SK-N-SH treated with all-trans-retinoic acid at 6 μM for 48 hours (cell line): ENCODE results near the gene IRX2.

Experiments
- ATAC-seq: fragments of 200-7000 bp; cut with Tn5 transposase; 3 replicates; pipeline ENCODE4 v1.9.1; 2020; ENCODE audit warnings: mild to moderate bottlenecking, moderate library complexity
- ARNTL ChIP-seq: fragments of 450-650 bp; formaldehyde crosslinking; IDR thresholded peaks from 2 replicates; pipeline ENCODE4 v1.5.0; 2020; ENCODE audit warnings: low read depth, mild to moderate bottlenecking, moderate library complexity, borderline replicate concordance
- BACH2 ChIP-seq: fragments of 250-450 bp; sonication (Bioruptor Pico); IDR thresholded peaks from 2 replicates; pipeline ENCODE4 v1.9.0; 2021; ENCODE audit warnings: mild to moderate bottlenecking, borderline replicate concordance
- CSDC2 ChIP-seq: fragments of 250-450 bp; sonication (Bioruptor Pico); IDR thresholded peaks from 2 replicates; pipeline ENCODE4 v1.5.0; 2020; ENCODE audit warnings: mild to moderate bottlenecking, moderate library complexity
- GLIS3 ChIP-seq: fragments of 250-450 bp; sonication (Bioruptor Pico); IDR thresholded peaks from 2 replicates; pipeline ENCODE4 v1.5.0; 2020; ENCODE audit warnings: mild to moderate bottlenecking, moderate library complexity
- ISL1 ChIP-seq: fragments of 250-450 bp; sonication (Bioruptor Pico); IDR thresholded peaks from 2 replicates; pipeline ENCODE4 v2.1.2; 2022; ENCODE audit warnings: mild to moderate bottlenecking, moderate library complexity
- OSR1 ChIP-seq: fragments of 250-450 bp; sonication (Bioruptor Pico); IDR thresholded peaks from 2 replicates; pipeline ENCODE4 v1.8.0; 2022; ENCODE audit warnings: moderate library complexity, mild to moderate bottlenecking, inconsistent platforms
- PPARA ChIP-seq: fragments of 250-450 bp; sonication (Bioruptor Pico); IDR thresholded peaks from 2 replicates; pipeline ENCODE4 v1.5.0; 2020; ENCODE audit warnings: mild to moderate bottlenecking, borderline replicate concordance
- RARB ChIP-seq: fragments of 250-450 bp; sonication (Bioruptor Pico); IDR thresholded peaks from 2 replicates; pipeline ENCODE4 v1.8.0; 2021; ENCODE audit warnings: mild to moderate bottlenecking, moderate library complexity
- SNAI2 ChIP-seq: fragments of 250-450 bp; sonication (Bioruptor Pico); IDR thresholded peaks from 2 replicates; pipeline ENCODE4 v1.5.0; 2020; ENCODE audit warnings: mild to moderate bottlenecking, moderate library complexity
- TCF4 ChIP-seq: fragments of 250-450 bp; sonication (Bioruptor Pico); IDR thresholded peaks from 2 replicates; pipeline ENCODE4 v1.8.0; 2021; ENCODE audit warnings: mild to moderate bottlenecking, moderate library complexity, borderline replicate concordance
- TOX ChIP-seq: fragments of 250-450 bp; sonication (Bioruptor Pico); IDR thresholded peaks from 2 replicates; pipeline ENCODE4 v1.8.0; 2021; ENCODE audit warnings: mild to moderate bottlenecking, moderate library complexity, borderline replicate concordance
- TSHZ2 ChIP-seq: fragments of 250-450 bp; sonication (Bioruptor Pico); IDR thresholded peaks from 2 replicates; pipeline ENCODE4 v1.5.0; 2020; ENCODE audit warnings: mild to moderate bottlenecking, moderate library complexity
- ZC3H10 ChIP-seq: fragments of 250-450 bp; sonication (Bioruptor Pico); IDR thresholded peaks from 2 replicates; pipeline ENCODE4 v1.5.1; 2021; ENCODE audit warnings: mild to moderate bottlenecking, moderate library complexity
- ZFP3 ChIP-seq: fragments of 250-450 bp; sonication (Bioruptor Pico); IDR thresholded peaks from 2 replicates; pipeline ENCODE4 v1.5.0; 2020; ENCODE audit warnings: mild to moderate bottlenecking, moderate library complexity
- ZFP30 ChIP-seq: fragments of 450-650 bp; formaldehyde crosslinking; IDR thresholded peaks from 2 replicates; pipeline ENCODE4 v1.5.0; 2022; ENCODE audit warnings: mild to moderate bottlenecking, moderate library complexity
- ZNF565 ChIP-seq: fragments of 450-650 bp; formaldehyde crosslinking; conservative IDR thresholded peaks from 2 replicates; pipeline ENCODE4 v1.5.0; 2020; ENCODE audit warnings: low read depth, mild to moderate bottlenecking, moderate library complexity
- ZNF70 ChIP-seq: fragments of 450-650 bp; formaldehyde crosslinking; IDR thresholded peaks from 2 replicates; pipeline ENCODE4 v1.5.0; 2020; ENCODE audit warnings: mild to moderate bottlenecking, moderate library complexity
- ZNF8 ChIP-seq: fragments of 450-650 bp; formaldehyde crosslinking; IDR thresholded peaks from 2 replicates; pipeline ENCODE4 v1.5.0; 2020; ENCODE audit warnings: mild to moderate bottlenecking, moderate library complexity
- TF ChIP-seq, protein P1 (sequence below): fragments of 250-450 bp; sonication (Bioruptor Pico); IDR thresholded peaks from 2 replicates; pipeline ENCODE4 v1.5.1; 2020; ENCODE audit warnings: low read depth, mild to moderate bottlenecking, moderate library complexity
- TF ChIP-seq, protein P2 (sequence below): fragments of 250-450 bp; sonication (Bioruptor Pico); IDR thresholded peaks from 2 replicates; pipeline ENCODE4 v1.5.1; 2021; ENCODE audit warnings: mild to moderate bottlenecking, moderate library complexity
- TF ChIP-seq, protein P3 (sequence below): fragments of 250-450 bp; sonication (Bioruptor Pico); IDR thresholded peaks from 2 replicates; pipeline ENCODE4 v1.8.0; 2020; ENCODE audit warnings: mild to moderate bottlenecking, moderate library complexity, borderline replicate concordance

IRX2 gene

DNA sequence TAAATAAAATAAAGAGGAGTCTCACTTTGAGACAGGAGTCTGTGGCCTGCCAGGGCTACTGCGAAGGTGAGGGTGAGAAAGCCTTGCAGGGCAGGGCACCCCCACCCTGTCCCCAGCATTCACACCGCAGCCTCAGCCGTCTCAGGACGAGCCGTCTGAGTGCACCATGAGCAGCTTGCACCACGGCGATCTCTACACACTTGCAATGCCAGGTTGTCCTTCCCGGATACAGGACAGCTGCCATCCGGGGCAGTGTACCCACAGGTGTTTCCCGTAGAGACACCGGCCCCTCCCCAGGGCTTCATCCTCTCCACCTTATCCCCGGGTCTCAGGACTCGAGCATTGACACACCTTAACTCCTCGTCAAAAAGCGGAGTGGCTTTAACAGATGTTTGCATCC lies 43.3 kb downstream of the IRX2 start:
- no peak for ATAC-seq
- TF ChIP-seq, protein P1, sequence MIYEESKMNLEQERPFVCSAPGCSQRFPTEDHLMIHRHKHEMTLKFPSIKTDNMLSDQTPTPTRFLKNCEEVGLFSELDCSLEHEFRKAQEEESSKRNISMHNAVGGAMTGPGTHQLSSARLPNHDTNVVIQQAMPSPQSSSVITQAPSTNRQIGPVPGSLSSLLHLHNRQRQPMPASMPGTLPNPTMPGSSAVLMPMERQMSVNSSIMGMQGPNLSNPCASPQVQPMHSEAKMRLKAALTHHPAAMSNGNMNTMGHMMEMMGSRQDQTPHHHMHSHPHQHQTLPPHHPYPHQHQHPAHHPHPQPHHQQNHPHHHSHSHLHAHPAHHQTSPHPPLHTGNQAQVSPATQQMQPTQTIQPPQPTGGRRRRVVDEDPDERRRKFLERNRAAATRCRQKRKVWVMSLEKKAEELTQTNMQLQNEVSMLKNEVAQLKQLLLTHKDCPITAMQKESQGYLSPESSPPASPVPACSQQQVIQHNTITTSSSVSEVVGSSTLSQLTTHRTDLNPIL = no peak
- TF ChIP-seq GLIS3 = no peak
- TF ChIP-seq TSHZ2 (CRISPR knock-in tag) = no peak

DNA sequence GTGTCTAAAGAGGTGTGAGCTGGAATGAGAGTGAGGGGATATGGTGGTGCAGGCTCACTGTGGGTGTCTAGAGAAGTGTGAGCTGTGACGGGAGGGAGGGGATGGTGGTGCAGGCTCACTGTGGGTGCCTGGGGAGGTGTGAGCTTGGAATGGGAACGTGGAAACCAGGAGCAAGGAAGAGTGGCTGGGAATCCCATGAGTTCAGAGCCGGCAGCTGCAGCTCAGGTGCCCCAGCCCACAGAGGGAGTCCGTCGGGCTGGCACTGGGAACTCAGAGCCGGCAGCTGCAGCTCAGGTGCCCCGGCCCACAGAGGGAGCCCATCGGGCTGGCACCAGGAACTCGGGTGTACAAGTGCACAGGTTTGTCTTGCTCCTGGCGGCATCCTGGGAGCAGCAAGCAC lies 45.6 kb downstream of the IRX2 start:
- ATAC-seq = no peak
- no peak for TF ChIP-seq ZNF70 (CRISPR knock-in tag)
- no peak for TF ChIP-seq PPARA (CRISPR knock-in tag)
- no peak for TF ChIP-seq ZFP3 (CRISPR knock-in tag)
- TF ChIP-seq BACH2 (CRISPR knock-in tag) = no peak
- TF ChIP-seq, protein P2, sequence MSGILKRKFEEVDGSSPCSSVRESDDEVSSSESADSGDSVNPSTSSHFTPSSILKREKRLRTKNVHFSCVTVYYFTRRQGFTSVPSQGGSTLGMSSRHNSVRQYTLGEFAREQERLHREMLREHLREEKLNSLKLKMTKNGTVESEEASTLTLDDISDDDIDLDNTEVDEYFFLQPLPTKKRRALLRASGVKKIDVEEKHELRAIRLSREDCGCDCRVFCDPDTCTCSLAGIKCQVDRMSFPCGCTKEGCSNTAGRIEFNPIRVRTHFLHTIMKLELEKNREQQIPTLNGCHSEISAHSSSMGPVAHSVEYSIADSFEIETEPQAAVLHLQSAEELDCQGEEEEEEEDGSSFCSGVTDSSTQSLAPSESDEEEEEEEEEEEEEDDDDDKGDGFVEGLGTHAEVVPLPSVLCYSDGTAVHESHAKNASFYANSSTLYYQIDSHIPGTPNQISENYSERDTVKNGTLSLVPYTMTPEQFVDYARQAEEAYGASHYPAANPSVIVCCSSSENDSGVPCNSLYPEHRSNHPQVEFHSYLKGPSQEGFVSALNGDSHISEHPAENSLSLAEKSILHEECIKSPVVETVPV (CRISPR knock-in tag) = no peak
- TF ChIP-seq GLIS3 = no peak
- TF ChIP-seq SNAI2 = no peak
- no peak for TF ChIP-seq TOX (CRISPR knock-in tag)
- TF ChIP-seq ZNF8 (CRISPR knock-in tag) = no peak
- no peak for TF ChIP-seq ARNTL (CRISPR knock-in tag)
- TF ChIP-seq ZNF565 = no peak
- TF ChIP-seq, protein P1 = no peak
- TF ChIP-seq, protein P3, sequence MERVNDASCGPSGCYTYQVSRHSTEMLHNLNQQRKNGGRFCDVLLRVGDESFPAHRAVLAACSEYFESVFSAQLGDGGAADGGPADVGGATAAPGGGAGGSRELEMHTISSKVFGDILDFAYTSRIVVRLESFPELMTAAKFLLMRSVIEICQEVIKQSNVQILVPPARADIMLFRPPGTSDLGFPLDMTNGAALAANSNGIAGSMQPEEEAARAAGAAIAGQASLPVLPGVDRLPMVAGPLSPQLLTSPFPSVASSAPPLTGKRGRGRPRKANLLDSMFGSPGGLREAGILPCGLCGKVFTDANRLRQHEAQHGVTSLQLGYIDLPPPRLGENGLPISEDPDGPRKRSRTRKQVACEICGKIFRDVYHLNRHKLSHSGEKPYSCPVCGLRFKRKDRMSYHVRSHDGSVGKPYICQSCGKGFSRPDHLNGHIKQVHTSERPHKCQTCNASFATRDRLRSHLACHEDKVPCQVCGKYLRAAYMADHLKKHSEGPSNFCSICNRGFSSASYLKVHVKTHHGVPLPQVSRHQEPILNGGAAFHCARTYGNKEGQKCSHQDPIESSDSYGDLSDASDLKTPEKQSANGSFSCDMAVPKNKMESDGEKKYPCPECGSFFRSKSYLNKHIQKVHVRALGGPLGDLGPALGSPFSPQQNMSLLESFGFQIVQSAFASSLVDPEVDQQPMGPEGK (CRISPR knock-in tag) = no peak
- TF ChIP-seq OSR1 (CRISPR knock-in tag) = no peak
- no peak for TF ChIP-seq ZC3H10 (CRISPR knock-in tag)
- no peak for TF ChIP-seq CSDC2 (CRISPR knock-in tag)
- no peak for TF ChIP-seq ZFP30 (CRISPR knock-in tag)
- no peak for TF ChIP-seq TCF4
- no peak for TF ChIP-seq ISL1
- TF ChIP-seq RARB (CRISPR knock-in tag) = no peak
- TF ChIP-seq, all 23 proteins: peak for 0

DNA sequence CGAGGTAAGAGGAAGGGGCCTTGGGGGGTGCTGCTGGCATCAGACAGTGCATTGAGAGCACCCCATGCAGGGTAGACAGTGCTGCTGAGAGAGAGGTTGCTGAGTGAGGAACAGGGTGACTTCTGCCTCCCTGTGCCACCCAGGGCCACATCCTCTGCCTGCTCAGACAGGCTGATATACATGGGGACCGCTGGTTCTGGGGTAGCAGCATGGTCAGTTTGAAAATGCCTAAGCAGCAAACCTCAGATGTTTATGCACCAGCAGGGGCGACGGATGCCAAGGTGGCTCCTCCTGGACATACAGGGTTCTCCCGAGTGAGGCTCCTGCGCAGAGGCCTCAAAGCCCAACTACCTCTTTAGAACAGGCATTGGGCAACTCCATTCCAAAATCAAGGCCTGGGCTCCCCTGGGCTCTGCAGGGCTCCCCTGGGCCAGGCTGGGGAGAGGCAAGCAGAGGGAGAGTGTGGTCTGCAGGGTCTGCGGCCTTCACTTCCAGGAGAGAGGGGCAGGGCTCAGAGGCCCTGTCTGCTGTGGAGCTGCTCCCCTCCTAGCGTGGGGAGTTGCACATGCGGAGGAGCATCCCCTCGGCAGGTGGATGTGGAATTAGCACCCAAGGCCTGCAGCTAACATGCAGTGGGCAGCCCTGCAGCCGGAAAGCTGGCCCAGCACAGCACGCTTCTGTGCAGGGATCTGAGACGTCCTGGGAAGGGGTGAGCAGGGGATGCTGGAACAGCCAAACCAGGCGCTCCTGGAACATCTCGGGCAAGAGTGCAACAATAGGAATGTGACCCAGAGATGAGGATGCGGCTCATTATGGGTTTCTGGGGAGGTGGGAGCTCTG lies 46.5 kb downstream of the IRX2 start:
- no peak for TF ChIP-seq RARB (CRISPR knock-in tag)
- TF ChIP-seq TCF4 = no peak
- no peak for TF ChIP-seq OSR1 (CRISPR knock-in tag)
- TF ChIP-seq, all 23 proteins: peak for 0
- no peak for ATAC-seq
